GM13977 (cell line): ENCODE measurements around the gene GTPBP10.

Experiments used
- DNase-seq: peaks from one replicate; pipeline ENCODE4 v3.0.0; 2012; ENCODE audit warnings: low spot score
- in situ Hi-C: fragments of 300-500 bp; cut with MboI; formaldehyde crosslinking; loops from one replicate; pipeline ENCODE4 v1.12.0; 2022; ENCODE audit warnings: low sequenced_read_pairs, low pct_unique_long_range_greater_than_20kb, mixed read lengths, inconsistent platforms; ENCODE audit not compliant: unreplicated experiment
- TF ChIP-seq, protein P1 (sequence below): IDR thresholded peaks from 2 replicates; pipeline ENCODE4 v1.5.1; 2012; ENCODE audit warnings: mild to moderate bottlenecking, control low read depth; ENCODE audit not compliant: insufficient read depth; ENCODE audit errors: extremely low read depth, missing control alignments

GTPBP10 gene

DNA sequence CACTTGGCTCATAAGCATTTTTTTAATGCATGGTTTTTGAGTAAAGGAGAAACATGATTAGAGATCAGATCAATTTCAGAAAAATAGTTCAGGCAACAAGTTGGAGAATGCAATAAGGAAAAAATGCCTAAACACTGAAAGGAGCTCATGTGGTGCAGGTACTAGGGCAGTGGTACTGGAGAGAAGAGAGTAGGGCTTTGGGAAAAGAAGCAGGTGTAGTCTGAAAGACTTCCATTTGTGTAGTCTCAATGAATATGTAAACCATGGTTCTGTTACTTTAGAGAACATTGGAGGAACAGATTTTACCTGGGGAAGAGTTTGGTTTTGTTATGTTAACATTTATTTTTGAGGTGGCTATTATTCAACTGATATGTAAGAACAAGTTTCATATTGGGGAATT is 5.5 kb downstream of the GTPBP10 start:
- in situ Hi-C loops = no loop called here
- TF ChIP-seq, protein P1, sequence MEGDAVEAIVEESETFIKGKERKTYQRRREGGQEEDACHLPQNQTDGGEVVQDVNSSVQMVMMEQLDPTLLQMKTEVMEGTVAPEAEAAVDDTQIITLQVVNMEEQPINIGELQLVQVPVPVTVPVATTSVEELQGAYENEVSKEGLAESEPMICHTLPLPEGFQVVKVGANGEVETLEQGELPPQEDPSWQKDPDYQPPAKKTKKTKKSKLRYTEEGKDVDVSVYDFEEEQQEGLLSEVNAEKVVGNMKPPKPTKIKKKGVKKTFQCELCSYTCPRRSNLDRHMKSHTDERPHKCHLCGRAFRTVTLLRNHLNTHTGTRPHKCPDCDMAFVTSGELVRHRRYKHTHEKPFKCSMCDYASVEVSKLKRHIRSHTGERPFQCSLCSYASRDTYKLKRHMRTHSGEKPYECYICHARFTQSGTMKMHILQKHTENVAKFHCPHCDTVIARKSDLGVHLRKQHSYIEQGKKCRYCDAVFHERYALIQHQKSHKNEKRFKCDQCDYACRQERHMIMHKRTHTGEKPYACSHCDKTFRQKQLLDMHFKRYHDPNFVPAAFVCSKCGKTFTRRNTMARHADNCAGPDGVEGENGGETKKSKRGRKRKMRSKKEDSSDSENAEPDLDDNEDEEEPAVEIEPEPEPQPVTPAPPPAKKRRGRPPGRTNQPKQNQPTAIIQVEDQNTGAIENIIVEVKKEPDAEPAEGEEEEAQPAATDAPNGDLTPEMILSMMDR = no peak
- DNase-seq = no peak

DNA sequence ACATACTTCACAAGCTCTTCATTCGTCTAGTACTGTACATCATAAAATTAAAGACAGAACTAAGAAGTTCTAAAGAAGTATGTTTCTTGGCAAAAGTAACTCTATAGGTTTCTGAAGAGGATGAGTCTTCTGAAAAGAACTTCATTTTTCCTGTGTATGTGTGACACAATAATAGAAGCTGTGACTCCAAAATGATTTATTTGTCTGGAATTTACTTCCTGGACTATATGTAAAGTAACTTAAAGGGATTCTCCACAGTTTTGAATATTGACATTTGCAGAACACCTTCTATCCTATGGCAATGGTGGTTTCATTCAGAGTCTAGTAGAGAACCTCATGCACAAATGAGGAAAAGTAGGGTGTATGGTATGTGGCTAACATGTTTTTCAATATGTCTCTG is 36.9 kb downstream of the GTPBP10 start:
- TF ChIP-seq, protein P1 = no peak
- DNase-seq = no peak
- in situ Hi-C loops = no loop called here

DNA sequence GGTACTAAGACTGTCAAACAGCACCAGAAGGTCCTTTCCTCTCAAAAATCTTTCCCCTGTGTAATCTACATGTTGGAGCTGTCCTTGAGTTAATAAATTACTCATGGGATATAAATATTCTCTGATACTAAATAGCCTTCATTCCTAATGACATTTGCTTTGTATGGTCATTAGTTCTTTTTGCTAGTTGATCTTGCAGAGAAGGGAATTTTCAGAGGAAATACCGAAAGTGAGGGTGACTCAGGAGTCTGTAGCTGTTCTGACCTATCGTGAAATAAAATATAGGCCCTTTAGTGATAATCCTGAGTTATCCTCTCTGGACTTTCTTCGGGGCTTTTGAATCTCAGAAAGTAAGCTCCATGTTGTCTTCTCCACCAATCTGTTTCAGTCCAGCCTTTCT is 37.3 kb downstream of the GTPBP10 start:
- in situ Hi-C loops = no loop called here
- no peak for DNase-seq
- TF ChIP-seq, protein P1 = no peak

DNA sequence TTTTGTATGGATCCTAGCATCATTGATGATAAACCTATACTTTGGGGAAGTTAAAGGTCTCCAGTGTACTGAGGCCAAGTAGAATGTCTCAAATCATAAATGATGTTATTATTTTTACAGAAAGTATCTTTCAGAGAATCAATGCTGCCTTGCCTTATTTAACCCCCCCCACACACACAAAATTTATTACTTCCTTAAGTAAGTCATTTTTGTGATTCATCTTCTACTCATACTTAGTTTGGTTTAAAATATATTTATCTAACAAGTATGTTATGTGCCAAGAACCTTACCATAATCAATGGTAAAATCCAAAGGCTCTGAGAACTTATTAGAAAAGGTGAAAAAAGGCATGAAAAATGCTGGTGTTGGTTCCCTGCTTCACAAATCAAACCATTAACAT is 37.9 kb downstream of the GTPBP10 start:
- in situ Hi-C loops = no loop called here
- DNase-seq = no peak
- TF ChIP-seq, protein P1 = no peak

DNA sequence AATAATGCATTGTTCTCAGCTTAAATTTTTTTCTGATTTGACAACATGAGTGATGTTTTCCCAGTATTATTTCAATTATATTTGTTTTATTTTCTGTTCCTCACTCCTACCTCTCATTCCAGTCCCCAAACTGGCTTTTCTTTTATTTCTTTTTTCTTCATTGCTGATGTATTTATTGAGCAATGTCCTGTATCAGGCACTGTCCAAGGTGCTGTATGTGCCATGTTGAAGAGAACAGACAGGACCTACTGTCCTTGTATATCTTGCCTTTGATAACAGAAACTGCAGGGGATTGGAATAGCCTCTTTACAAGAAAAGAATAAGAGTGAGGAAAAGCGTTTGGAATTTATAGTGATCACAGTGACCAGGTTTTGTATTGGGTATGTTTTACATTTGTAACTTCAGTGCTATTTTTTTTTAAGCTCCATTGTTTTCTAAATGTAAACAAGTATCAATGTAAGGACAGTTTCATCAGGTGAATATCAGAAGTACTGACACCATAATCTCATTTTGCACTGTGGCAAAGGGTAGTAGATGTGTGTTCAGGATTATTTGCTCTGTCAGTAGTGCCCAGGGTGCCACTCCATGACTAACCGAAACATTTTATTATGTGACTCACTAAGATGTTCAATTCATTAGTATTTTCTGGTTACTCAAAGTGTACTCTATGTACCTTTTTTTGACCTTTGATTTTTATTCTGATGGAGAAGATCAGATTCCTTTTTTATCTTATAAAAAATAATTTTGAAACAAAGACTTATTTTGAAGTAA is 41.1 kb downstream of the GTPBP10 start:
- TF ChIP-seq, protein P1 = no peak
- no peak for DNase-seq
- in situ Hi-C loops = no loop called here

DNA sequence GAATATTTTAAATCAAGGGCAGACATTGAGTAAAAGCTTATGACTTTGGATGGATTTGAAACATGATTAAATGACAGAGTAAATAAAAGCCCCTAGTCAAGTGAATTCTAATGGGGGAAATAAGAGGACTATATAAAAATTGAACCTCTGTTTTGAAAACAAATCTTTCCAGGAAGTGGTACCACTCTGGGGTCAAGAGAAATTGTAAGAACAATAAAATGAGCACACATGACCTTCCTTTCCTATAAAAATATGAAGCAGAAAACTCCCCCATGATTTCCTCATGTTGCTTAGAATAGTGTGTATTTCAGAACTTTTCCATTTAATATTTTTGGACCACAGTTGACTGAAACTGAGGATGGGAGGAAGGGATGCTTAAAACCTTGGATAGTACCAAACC is 44.4 kb downstream of the GTPBP10 start:
- TF ChIP-seq, protein P1 = no peak
- in situ Hi-C loops = no loop called here
- DNase-seq = no peak
